GM12874 (cell line): ENCODE data around the gene ST13.

Source experiments
- CTCF ChIP-seq: IDR thresholded peaks from 2 replicates; pipeline ENCODE4 v1.5.1; 2011; ENCODE audit warnings: low read depth, mild to moderate bottlenecking, control low read depth, low read length, moderate library complexity; ENCODE audit not compliant: insufficient read depth

Gene ST13

GRCh38 chr22:40834619-40835018 lies 21.8 kb downstream of the ST13 start:
- TF ChIP-seq CTCF, result no peak

GRCh38 chr22:40829131-40829530 lies 27.3 kb downstream of the ST13 start:
- TF ChIP-seq CTCF, result no peak

GRCh38 chr22:40826984-40827741 lies 29.3 kb downstream of the ST13 start:
- TF ChIP-seq CTCF, result no peak

GRCh38 chr22:40823426-40823825 lies 33.0 kb downstream of the ST13 start:
- TF ChIP-seq CTCF, result no peak

GRCh38 chr22:40819599-40820140 lies 36.8 kb downstream of the ST13 start:
- no peak for TF ChIP-seq CTCF

GRCh38 chr22:40818747-40819598 lies 37.5 kb downstream of the ST13 start, which contains the start of gene SLC25A17:
TSS of gene SLC25A17 (minus strand) at chr22:40819346. CDS start at chr22:40819248, 98 bp downstream.
- peak; percentile 34; the same call in 1 of the 2 replicates for TF ChIP-seq CTCF

GRCh38 chr22:40818192-40818746 lies 38.2 kb downstream of the ST13 start:
- TF ChIP-seq CTCF, result no peak
